GM21390 (cell line): ENCODE data around the gene XXYLT1.
"Not testable (repeated sequence)": the region's sequence is repeated elsewhere in the genome, so short reads cannot be mapped to it uniquely, and the experiment has no call there.

Source experiments
- ATAC-seq: cut with Tn5 transposase; IDR thresholded peaks from one replicate; pipeline ENCODE4 v1.9.1; 2021; ENCODE audit not compliant: unreplicated experiment

XXYLT1 gene, protein sequence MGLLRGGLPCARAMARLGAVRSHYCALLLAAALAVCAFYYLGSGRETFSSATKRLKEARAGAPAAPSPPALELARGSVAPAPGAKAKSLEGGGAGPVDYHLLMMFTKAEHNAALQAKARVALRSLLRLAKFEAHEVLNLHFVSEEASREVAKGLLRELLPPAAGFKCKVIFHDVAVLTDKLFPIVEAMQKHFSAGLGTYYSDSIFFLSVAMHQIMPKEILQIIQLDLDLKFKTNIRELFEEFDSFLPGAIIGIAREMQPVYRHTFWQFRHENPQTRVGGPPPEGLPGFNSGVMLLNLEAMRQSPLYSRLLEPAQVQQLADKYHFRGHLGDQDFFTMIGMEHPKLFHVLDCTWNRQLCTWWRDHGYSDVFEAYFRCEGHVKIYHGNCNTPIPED

DNA sequence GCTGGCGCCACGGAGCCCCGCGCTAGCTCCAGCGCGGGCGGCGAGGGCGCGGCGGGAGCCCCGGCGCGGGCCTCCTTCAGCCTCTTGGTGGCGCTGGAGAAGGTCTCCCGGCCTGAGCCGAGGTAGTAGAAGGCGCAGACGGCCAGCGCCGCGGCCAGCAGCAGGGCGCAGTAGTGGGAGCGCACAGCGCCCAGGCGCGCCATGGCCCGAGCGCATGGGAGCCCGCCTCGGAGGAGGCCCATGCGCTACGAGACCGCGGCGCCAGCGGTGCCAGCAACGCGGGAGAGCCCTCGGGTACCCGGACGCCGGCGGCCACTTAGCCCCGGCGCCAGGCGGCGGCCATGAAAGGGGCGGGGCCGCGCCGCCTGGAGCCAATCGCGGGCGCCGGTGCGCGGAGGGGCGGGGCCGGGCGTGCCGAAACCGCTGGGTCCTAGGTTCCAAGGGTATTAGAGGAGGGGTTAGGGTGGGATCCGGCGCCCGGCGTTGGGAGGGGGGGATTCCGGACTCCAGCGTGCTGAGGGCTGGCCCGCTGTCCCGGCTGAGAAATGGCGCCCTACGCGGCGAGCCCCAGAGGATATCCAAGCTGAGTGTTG, at the start of gene XXYLT1:
TSS of gene XXYLT1 (minus strand) at position 343 of the 593 bp plus-strand sequence. CDS start at position 242, 101 bp downstream.
- ATAC-seq: peak; percentile 81

DNA sequence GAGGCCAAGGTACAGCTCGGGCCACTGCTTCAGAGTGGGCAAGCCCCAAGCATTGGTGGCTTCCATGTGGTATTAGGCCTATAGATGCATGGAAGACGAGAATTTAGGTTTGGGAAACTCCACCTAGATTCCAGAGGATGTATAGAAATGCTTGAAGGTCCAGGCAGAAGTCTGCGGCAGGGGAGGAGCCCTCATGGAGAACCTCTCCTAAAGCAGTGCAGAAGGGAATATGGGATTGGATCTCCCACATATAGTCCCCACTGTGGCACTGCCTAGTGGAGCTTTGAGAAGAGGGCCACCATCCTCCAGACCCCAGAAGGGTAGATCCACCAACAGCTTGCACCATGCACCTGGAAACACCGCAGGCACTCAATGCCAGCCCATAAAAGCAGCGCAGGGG, 48.1 kb upstream of the XXYLT1 start:
- ATAC-seq: no peak

DNA sequence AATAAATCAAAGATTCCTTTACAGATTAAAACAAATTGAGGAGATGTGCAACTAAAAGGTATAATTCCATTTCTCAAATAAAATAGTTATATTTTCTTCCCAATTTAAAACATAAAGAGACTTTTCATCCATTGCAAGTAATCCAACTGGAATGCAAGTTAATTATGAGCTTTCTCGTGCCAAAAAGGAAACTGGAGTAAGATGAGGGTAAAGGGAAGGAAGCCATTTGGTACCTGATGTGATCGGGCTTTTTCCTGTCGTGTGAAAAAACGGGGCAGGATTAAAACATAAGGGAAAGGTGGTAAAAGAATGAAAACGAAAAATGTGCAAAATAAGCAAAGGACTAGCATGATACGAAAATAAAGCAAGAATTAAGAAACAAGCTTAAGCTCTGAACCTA, 41.8 kb upstream of the XXYLT1 start:
- ATAC-seq: no peak

DNA sequence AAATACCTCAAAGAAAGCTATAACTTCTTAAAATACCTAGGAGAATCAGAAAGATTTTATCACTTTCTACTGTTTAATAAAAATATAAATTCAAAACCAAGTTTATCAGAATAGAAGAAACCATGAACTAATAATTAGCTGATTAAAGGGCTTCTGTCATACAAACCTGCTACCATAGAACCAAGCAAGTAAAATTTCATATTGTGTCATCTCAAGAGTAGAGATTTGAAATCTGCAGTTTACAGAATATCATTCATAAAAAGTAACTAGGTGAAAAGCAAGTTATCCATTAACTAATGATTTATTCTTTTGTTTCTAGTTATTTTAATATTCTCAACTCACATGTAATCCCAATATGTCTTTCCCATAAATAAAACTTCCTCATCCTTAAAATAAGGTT, 36.8 kb upstream of the XXYLT1 start:
- no peak for ATAC-seq

DNA sequence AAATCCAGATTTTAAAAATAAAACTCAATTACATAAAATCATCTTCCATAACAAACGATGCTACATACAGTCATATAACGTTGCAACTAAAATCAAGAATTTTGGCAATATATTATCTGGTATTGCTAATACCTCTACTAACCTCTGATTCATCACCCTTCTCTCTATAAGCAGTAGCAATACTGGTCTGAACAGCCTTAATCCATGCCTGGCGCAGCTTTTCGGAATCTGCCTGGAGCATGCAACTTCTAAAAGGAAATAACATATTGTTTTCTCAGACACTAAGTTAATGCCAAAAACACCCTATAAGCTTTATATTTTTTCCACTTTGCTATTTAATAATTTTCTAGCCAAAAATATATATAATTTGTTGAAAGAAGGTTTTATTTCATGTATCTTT, 35.4 kb upstream of the XXYLT1 start:
- ATAC-seq: no peak

DNA sequence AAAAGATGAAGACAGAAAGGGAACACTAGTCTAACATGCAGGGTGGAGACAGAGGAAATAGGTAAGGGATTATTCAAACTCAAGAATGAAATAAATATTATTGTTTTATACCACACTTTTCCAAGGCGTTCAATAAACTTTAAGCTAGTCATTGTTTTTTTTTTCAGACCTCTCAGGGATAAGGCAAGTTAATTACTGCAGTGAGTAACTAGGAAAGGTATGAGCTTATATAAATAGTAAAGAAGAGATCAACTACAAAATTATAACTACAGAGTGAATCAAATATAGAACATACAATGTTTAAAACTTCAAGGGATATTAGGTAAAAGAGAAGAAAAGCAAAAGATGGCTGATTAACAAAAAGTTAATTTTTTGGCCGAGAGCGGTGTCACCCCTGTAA, 31.5 kb upstream of the XXYLT1 start:
- no peak for ATAC-seq

DNA sequence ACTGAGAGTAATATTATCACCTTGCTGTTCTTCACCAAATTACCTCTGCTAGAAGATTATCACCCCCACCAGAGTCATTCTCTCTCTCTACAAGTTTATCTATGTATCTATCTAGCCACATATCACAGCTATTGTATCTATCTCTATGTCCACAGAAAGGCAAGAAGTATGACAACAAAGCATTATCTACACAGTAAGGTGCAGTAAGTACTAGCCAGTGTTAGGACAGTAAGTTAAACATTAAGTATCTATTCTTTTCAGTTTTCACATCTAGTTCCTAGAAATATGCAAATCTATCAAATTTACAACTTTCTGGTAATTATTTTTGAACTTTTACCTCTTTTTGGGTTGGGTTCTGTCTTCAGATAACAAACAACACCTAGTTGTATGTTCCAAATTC, 26.5 kb upstream of the XXYLT1 start:
- ATAC-seq: no peak

DNA sequence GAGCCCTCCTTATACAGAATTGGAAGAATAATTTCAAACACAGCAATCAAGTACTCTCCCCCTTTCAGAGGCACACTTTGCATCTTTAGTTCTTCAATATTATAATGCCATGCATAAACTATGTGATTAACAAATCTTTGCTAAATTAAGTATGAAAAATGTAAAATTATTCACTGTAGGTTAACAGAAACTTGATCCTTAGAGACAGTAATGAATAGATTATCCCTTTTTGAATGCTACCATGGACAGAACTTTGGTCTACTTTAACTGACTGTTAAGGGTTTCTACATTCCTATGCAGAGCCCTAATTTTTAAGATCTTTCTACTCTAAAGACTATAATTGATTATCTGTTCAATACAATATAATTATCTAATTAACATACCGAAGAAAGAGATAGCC, 25.7 kb upstream of the XXYLT1 start:
- ATAC-seq: no peak

DNA sequence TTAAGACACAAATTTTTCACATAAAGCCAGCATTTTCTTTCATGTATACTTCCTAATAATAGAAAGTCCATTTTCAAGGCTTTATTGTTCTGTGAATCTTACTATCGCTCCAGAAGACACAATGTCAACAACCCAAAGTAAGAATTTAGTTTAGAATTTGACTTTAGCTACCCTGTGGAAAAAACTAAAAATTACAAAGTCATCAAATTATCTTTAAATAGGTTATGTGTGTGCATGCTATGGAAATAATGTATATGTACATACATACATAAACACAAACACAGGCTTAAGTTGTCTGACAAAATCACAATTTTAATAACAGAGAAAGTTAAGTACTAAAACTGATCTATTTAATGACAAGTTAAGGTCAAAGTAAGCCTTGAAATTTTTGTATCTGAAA, 20.2 kb upstream of the XXYLT1 start:
- no peak for ATAC-seq

DNA sequence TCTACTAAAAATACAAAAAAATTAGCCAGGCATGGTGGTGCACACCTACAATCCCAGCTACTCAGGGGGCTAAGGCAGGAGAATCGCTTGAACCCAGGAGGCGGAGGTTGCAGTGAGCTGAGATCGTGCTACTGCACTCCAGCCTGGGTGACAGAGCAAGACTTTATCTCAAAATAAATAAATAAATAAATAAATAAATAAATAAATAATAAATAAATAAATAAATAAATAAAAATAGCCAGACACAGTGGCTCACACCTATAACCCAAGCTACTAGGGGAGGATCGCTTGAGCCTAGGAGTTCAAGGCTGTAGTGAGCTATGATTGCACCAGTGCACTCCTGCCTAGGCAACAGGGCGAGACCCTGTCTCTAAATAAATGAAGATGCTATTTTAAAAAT, 19.7 kb upstream of the XXYLT1 start:
- not testable (repeated sequence) for ATAC-seq

DNA sequence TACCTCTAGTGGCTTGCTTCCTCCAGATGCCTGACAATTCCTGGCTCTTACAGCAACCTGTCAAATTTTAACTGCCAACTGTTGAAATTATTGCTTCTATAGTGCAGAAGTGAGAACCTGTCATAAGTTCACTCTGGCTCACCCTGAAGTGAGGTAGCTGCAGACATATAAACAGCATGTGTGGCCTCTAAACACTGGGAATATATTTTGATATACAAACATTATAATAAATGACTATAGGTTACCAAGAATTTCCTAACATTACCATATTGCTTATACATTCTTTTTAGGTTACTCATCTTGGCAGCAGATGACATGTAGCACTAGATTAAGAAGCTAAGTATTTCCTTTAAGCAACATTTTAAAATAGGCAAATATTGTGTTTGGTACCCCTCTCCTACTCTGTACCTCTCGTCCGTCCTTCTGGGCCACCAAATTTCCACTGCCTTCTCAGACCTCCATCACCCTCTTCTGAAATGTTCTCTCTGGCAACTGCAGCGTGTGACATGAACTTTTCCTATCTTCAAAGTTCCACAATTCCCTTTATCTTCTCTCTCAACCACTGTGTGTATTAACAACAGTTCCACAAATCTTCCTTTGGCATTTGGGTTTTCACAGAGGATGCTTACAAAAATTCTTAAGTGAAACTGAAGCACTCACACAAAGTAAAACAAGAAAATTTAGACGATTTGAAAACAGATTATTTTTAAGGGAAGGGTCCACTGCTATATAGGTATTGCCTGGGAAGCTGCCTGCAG, 15.3 kb upstream of the XXYLT1 start:
- no peak for ATAC-seq

DNA sequence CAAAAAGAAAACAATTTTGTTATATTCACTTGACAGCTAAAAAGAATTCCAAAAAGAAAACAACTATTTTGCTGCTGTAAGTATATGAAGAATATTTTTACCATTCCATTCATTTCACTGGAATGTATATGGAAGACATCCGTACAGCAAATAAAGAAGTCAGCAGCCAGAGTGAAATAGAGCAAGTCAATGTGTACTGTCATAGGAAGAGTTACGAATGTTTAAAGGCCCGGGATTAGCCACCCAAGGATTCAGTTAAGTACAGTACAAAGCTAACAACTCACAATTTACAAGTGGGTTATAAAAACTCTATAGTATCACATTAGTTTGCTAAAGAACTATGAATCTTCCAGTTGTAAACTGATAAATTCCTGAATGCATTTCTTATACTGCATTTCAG, 14.4 kb upstream of the XXYLT1 start:
- ATAC-seq: no peak

DNA sequence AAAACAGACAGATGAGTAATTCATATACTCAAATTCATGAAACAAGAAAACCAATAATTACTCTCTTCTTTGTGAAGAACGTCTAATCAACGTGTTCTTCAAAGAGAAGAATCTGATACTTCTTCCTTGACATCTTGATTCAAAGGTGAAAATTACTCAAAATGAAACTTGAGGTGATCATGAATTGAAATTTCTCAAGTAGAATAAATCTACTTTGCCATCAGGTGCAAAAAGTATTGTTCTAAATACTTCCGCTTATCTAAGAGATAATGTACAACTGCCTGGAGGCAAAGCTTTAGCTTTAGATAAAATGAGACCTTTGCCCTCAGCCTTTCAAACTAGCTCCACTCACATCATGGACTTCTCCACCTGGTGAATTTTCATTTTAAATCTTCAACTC, 13.9 kb upstream of the XXYLT1 start:
- ATAC-seq: no peak

DNA sequence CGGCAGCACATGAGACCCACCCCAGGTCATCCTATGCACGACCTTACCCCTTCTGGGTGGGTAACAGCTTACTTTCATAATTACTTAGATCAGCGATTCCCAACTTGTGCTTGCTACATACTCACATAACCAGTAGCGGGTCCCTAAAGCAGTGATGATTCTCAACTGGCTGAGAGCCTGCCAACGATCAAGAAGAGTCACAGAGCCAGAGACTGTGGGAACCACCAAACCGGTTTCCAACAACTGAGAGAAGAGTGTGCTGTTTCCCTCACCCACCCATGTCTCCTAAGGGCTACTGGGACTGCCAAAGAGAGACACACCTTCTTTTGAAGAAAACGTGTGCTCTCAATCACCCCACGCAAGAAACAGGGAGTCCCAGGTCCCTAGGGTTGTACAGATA, 12.0 kb upstream of the XXYLT1 start:
- no peak for ATAC-seq

DNA sequence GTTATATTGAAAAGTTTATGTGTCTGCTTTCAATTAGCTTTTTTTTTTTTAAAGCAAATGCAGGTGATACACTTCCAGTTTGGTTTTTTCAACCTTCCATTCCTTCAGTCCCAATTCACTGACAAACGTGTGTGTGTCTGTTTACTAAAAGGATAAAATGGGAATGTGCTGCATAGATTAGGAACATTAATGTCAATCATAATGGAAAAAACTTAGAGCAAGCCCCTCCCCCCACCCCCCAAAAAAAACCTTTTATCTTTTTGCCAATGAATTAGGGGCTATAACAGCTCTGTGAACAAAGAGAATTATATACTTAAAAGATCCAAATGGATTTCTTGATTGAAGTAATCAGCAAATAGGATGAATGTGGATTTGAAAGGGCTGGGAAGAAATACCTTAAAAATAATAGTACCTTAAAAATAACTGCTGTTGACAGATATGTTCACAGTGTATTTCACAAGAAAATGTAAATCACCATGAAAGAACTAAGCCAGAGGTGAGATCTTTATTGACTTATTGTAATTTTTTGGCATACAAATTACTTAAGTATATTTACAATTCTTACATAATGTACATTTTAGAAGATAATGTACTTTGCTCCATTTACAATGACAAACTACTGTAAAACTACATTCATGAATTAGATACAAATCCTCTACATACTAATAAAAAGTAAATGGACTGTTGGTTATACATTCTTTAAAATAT, 3.5 kb upstream of the XXYLT1 start:
- ATAC-seq: no peak

DNA sequence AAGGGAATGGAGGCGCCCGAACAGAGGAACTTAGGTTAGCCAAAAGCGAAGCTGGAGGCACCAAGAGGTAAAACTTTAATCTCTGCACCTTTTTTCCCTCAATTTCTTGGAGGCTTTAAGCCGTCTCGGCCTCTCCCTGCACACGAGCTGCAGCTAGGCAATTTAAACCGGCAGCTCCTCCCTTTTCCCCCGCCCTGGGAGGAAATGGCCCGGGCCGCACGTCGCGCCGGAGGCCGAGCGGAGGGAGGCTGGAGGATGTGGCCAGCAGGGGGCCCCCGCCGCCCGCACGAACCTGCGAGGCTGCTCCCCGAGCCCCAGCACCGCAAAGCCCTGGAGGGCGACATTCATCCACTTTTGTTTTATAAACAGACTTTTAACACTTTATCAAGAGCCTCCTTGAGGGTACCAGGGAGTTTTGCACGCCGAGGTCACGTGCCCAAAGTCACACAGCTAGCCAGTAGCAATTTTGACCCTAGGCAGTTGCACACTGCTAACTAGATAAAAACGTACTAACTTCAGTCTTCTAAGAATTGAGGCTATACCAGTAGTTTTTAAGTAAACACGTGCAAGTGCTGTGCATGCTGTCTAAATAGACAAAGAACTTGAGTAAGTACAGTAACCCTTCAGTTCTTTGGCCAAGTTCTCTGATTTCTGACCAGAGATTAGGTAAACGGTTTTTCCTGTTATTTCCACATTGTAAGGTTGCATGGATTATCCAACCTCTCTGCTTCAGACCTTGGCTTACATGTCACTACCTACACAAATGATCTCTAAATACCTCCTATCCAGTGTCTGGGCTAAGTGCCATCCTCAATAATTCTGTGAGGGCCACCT, 668 bp upstream of the XXYLT1 start:
- peak; percentile 64 for ATAC-seq

DNA sequence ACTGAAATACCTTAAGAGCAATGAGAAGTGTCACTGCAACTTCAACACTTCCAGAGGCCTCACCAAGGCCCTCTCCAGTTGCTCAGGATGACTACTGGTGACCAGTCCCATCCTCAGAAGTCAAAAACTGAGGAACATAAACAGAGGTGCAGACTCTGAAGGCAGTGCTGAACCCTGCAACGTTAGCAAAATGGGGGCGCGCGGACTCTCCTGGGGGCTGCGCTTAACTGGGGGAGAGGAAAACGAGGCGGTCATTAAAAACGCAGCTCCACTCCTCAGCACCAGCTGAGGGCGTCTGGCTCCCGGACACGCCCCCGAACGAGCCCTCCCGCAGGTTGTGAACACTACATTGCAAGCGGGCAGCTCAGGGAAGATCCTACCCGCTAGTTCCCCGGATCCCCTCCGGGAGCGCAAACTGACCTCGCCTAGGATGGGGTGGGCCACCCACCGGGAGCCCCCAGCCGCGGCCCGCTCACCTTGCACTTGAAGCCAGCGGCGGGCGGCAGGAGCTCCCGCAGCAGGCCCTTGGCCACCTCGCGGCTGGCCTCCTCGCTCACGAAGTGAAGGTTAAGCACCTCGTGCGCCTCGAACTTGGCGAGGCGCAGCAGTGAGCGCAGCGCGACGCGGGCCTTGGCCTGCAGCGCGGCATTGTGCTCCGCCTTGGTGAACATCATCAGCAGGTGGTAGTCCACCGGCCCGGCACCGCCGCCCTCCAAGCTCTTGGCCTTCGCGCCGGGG, 711 bp downstream of the XXYLT1 start:
- peak; percentile 17 for ATAC-seq

DNA sequence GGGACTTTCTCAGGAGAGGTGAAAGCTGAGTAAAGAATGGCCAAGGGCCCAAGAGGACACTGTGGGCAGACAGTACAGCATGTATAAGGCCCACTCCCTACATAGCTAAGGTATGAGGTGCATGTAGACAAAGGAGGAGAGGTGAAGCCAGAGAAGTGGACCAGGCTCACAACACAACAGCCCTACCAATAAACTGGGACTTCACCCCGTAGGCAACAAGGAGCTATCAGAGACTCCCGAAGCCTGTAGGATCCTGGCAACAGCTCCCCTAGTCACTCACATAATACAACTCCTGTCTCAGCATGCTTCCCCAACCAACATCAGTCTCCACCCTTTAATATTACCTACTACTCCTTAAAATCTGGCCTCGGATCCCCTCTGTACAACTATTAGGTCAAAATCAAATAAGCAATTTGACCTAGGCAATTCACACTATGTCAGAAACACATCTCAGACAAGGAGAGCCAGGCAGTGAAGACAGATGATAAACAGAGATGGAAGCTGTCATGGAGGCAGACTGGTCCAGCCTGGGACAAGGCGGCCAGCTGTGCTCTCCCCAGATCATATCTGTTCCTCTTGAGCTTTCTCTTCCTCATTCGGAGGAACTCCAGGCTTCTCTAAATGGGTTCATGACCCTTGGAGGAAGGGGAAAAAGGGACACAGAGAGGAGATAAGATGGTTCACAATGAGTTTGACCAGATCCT, 1.4 kb downstream of the XXYLT1 start:
- no peak for ATAC-seq

DNA sequence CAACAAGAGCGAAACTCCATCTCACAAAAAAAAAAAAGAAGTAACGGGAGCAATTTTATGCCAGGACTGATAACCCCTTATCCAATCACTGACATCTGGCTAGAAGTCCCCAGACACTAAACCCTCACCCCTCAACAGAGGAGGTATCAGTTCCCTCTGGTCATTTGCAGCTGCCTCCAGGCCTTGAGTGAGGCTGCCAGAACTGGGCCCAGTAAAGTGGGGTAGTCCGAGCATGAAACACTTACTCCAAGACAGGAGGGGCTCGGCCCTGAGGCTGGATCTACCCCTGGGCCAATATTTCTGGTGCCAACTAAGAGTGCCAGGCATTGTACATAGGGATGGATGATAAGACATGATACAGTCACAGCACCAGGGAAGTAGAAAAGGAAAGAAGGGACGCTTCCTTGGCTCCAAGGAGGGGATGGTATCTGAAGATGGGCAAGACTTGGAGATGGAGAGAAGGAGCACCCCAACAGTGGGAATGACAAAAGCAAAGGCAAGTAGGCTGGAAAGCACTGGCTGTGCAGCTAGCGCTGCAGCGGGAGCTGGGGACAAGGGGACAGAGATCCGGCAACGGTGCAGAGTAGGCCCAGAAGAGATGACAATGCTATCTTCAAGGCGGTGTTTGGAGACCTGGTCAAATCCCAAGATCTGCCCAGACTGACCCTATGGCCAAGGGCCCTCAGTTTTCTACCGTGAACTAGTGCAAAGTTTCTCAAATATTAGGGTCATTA, 2.2 kb downstream of the XXYLT1 start:
- no peak for ATAC-seq
